ENCODE measurements around the gene SPON1.

SPON1 gene

GRCh38 chr11:14185461-14185860, 222.9 kb downstream of the SPON1 start:
- TF ChIP-seq FOXP2 (optimal IDR thresholded peaks at IDR 0.05; ENCODE audit: borderline replicate concordance, extremely low read depth, extremely low read length, insufficient read depth) = no peak
- TF ChIP-seq REST (IDR thresholded peaks at IDR 0.05; ENCODE audit: insufficient read depth in 1 of 2, low read depth in 2 of 2, low read length in 2 of 2) = no peak
- no peak for TF ChIP-seq POLR2AphosphoS5 (IDR thresholded peaks at IDR 0.05; ENCODE audit: low read depth, low read length)
- TF ChIP-seq TAF1 (IDR thresholded peaks at IDR 0.05; ENCODE audit: borderline replicate concordance, insufficient read depth, low read length) = no peak
- no peak for TF ChIP-seq SIN3A (IDR thresholded peaks at IDR 0.05; ENCODE audit: borderline replicate concordance, insufficient read depth, low read length)

- TF ChIP-seq FOXP2 (optimal IDR thresholded peaks at IDR 0.05; ENCODE audit: borderline replicate concordance, extremely low read depth, extremely low read length, insufficient read depth) (no peak), REST (IDR thresholded peaks at IDR 0.05; ENCODE audit: insufficient read depth in 1 of 2, low read depth in 2 of 2, low read length in 2 of 2) (no peak)
Observed at GRCh38 chr11:14186046-14186775, 223.7 kb downstream of the SPON1 start.

- TF ChIP-seq REST (IDR thresholded peaks at IDR 0.05; ENCODE audit: insufficient read depth in 1 of 2, low read depth in 2 of 2, low read length in 2 of 2) (no peak), FOXP2 (optimal IDR thresholded peaks at IDR 0.05; ENCODE audit: borderline replicate concordance, extremely low read depth, extremely low read length, insufficient read depth) (no peak), TAF1 (IDR thresholded peaks at IDR 0.05; ENCODE audit: borderline replicate concordance, insufficient read depth, low read length) (no peak), SIN3A (IDR thresholded peaks at IDR 0.05; ENCODE audit: borderline replicate concordance, insufficient read depth, low read length) (no peak), POLR2AphosphoS5 (IDR thresholded peaks at IDR 0.05; ENCODE audit: low read depth, low read length) (no peak)
Observed at GRCh38 chr11:14189874-14190273, 227.4 kb downstream of the SPON1 start.

GRCh38 chr11:14190992-14191778, 228.7 kb downstream of the SPON1 start:
- TF ChIP-seq FOXP2 (optimal IDR thresholded peaks at IDR 0.05; ENCODE audit: borderline replicate concordance, extremely low read depth, extremely low read length, insufficient read depth) (no peak), REST (IDR thresholded peaks at IDR 0.05; ENCODE audit: insufficient read depth in 1 of 2, low read depth in 2 of 2, low read length in 2 of 2) (no peak), TAF1 (IDR thresholded peaks at IDR 0.05; ENCODE audit: borderline replicate concordance, insufficient read depth, low read length) (no peak)

Measured in PFSK-1 (cell line).